ENCODE data around the gene BTBD6.

BTBD6 gene

DNA sequence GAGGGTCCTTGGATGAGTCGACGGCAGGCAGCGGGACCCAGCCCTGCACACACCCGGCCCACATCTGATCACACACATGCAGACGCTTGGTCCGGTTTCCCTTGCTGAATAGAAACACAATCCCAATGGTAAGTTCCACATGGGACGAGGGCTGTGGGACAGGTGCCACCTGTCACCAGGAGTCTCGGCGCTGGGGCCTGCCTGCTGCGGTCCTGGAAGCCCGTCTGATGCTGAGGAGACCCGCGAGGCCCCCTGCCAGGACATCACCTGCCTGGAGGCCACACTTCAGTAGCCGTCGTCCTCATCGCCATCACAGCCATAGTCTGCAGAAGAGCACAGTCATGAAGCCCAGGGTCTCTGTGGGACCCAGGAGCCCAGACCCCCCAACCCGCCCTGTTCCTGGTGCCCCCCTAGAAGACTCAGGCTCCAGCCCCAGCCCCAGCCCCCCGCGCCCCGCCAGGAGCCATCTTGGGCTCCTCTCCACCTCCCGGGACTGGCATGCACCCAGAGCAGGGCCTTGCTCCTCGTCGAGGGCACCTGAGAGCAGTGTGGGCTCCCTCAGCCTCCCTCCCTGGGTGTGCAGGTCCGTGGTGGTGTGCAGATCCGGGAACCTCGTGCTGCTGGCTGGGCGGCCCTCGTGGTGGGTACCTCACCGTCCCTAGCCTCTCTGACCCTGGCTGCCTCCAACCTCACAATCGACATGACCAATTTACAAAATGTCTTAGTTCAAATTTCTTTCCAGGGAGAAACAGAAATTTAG lies 37.9 kb upstream of the BTBD6 start:
- Histone ChIP-seq H3K4me3 (ENCODE audit: low read depth, low read length) (no peak overlapping the region), H3K27ac (no peak overlapping the region), H3K9ac (no peak overlapping the region), H3K79me2 (no peaks in the 10 kb centered on the region), H3K4me2 (ENCODE audit: low read length) (no peak overlapping the region), H3K27me3 (ENCODE audit: control insufficient read depth, insufficient read depth, low read length) (no peaks in the 10 kb centered on the region), H3K4me1 (peaks cover 6% of the 10 kb centered on the region), H3K36me3 (ENCODE audit: control insufficient read depth, insufficient read depth, low read length) (no peaks in the 10 kb centered on the region), H3K9me3 (ENCODE audit: control insufficient read depth, low read length) (no peaks in the 10 kb centered on the region), H2AFZ (no peak overlapping the region)
- TF ChIP-seq, protein P1, sequence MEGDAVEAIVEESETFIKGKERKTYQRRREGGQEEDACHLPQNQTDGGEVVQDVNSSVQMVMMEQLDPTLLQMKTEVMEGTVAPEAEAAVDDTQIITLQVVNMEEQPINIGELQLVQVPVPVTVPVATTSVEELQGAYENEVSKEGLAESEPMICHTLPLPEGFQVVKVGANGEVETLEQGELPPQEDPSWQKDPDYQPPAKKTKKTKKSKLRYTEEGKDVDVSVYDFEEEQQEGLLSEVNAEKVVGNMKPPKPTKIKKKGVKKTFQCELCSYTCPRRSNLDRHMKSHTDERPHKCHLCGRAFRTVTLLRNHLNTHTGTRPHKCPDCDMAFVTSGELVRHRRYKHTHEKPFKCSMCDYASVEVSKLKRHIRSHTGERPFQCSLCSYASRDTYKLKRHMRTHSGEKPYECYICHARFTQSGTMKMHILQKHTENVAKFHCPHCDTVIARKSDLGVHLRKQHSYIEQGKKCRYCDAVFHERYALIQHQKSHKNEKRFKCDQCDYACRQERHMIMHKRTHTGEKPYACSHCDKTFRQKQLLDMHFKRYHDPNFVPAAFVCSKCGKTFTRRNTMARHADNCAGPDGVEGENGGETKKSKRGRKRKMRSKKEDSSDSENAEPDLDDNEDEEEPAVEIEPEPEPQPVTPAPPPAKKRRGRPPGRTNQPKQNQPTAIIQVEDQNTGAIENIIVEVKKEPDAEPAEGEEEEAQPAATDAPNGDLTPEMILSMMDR (IDR thresholded peaks at IDR 0.05), result no peak

DNA sequence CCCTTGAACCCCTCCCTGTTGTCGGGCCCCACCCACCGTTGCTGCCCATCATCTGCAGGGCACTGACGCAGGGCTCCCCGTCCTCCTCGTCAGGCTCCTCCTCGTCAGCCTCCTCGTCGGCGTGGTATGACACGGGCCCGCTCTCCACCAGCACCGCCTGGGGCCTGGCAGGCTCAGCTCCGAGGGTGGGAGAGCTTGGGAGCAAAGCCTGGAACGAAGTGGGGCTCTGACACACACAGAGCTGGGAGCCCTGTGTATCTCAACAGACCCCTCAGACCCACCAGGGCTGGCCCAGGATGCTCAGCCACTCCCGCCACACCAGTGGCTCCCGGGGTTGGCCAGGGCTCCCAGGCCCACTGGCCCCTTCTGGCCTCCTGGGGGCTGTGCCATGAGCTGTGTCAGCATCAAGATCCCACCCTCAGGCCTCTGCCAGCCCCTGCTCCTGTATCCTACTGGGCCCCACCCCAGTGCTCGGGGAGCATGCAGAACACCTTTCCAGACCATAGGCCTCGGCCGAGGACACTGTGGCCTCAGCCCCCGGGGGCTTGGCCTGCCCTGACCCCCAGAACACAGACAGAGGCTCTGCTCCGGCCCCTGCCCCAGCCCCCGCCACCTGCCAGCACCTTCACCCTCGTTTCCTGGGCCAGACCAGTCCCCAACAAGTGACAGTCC lies 37.1 kb upstream of the BTBD6 start:
- Histone ChIP-seq H3K9me3 (ENCODE audit: control insufficient read depth, low read length) (no peaks in the 10 kb centered on the region), H3K79me2 (no peaks in the 10 kb centered on the region), H3K9ac (no peak overlapping the region), H3K4me2 (ENCODE audit: low read length) (no peak overlapping the region), H3K27ac (no peak overlapping the region), H3K4me1 (no peaks in the 10 kb centered on the region), H3K4me3 (ENCODE audit: low read depth, low read length) (no peak overlapping the region), H3K36me3 (ENCODE audit: control insufficient read depth, insufficient read depth, low read length) (no peaks in the 10 kb centered on the region), H2AFZ (no peak overlapping the region), H3K27me3 (ENCODE audit: control insufficient read depth, insufficient read depth, low read length) (no peaks in the 10 kb centered on the region)
- TF ChIP-seq, protein P1 (IDR thresholded peaks at IDR 0.05), result no peak

DNA sequence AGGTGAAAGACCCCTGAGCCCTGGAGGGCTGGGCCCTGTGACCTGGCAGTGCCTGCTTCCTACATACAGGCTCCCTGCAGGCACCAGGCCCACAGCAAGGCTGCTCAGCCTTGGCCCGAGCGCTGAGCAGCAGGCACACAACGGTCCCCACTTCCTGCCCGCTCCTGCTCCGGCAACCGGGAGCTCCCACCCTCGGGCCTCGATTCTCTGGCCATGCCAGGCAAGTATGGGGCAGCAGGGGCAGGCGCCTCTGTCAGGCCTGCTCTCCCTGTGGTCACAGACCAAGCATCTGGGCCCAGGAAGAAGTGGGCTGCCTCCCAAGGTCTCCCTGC lies 36.6 kb upstream of the BTBD6 start:
- no peaks in the 10 kb centered on the region for H3K9me3 ChIP-seq (ENCODE audit: control insufficient read depth, low read length)

DNA sequence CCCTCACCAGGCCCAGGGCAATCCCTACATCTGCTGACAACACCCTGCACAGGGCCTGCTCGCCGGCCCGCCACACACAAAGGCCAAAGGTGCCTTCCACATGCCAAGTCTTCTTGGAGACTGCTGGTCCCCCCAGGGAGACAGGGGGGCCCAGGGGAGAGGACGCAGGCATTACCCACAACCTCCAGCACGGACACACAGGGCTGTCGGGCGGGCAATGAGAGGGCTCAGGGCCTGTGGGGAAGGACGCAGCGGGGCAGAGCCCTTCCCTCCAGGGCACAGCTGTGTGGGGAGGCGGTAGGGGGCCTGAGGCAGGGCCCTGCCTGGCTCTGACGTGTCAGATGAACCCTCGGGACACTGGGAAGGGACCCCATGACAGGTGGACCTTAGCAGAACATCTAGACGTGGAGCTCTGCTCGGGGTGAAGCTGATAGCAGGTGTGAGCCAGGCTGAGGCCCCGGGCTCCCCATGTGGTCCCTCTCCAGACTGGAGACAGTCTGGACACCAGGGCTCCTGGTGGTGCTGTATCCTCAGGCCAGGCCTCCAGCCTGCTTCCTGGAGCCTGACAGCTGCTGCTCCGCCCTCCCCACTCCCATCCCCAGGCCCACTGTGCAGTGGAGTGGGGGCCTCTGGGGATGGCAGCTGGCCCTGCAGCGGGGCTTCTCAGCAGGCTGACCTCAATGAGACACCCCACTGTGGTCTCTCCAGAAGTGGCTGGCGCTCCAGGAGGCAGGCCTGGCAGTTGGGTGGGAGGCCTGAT lies 35.6 kb upstream of the BTBD6 start:
- Histone ChIP-seq H3K27me3 (ENCODE audit: control insufficient read depth, insufficient read depth, low read length) (no peaks in the 10 kb centered on the region), H3K9ac (no peak overlapping the region), H3K4me1 (no peaks in the 10 kb centered on the region), H2AFZ (no peak overlapping the region), H3K4me3 (ENCODE audit: low read depth, low read length) (no peak overlapping the region), H3K9me3 (ENCODE audit: control insufficient read depth, low read length) (no peaks in the 10 kb centered on the region), H3K4me2 (ENCODE audit: low read length) (no peak overlapping the region), H3K79me2 (no peaks in the 10 kb centered on the region), H3K36me3 (ENCODE audit: control insufficient read depth, insufficient read depth, low read length) (no peaks in the 10 kb centered on the region), H3K27ac (no peak overlapping the region)
- TF ChIP-seq, protein P1 (IDR thresholded peaks at IDR 0.05), result no peak

More for the DNA sequence above, 36.6 kb upstream of the BTBD6 start:
- H3K79me2 ChIP-seq, result no peaks in the 10 kb centered on the region
- H3K4me1 ChIP-seq, result no peaks in the 10 kb centered on the region
- no peak overlapping the region for H3K4me3 ChIP-seq (ENCODE audit: low read depth, low read length)
- no peaks in the 10 kb centered on the region for H3K27me3 ChIP-seq (ENCODE audit: control insufficient read depth, insufficient read depth, low read length)
- TF ChIP-seq, protein P1 (IDR thresholded peaks at IDR 0.05), result no peak
- H2AFZ ChIP-seq, result no peak overlapping the region
- H3K36me3 ChIP-seq (ENCODE audit: control insufficient read depth, insufficient read depth, low read length), result no peaks in the 10 kb centered on the region
- no peak overlapping the region for H3K4me2 ChIP-seq (ENCODE audit: low read length)
- no peak overlapping the region for H3K9ac ChIP-seq
- no peak overlapping the region for H3K27ac ChIP-seq
